Head of caudate nucleus (tissue), 42 donors: ENCODE data around the gene NCOA4.
"Not testable (repeated sequence)": the region's sequence is repeated elsewhere in the genome, so short reads cannot be mapped to it uniquely, and the experiment has no call there.

Source experiments
- DNase-seq, 42 donors: peaks; one replicate each; pipeline versions ENCODE4 v3.0.0 to v3.0.0-alpha.2; 2020 to 2021; ENCODE audit warnings: mixed read lengths in 7 of 42
- intact Hi-C: fragments of 100-400 bp; cut with DNase I; formaldehyde crosslinking; loops from one replicate; pipeline ENCODE4 v1.15.0; 2022

NCOA4 gene

DNA sequence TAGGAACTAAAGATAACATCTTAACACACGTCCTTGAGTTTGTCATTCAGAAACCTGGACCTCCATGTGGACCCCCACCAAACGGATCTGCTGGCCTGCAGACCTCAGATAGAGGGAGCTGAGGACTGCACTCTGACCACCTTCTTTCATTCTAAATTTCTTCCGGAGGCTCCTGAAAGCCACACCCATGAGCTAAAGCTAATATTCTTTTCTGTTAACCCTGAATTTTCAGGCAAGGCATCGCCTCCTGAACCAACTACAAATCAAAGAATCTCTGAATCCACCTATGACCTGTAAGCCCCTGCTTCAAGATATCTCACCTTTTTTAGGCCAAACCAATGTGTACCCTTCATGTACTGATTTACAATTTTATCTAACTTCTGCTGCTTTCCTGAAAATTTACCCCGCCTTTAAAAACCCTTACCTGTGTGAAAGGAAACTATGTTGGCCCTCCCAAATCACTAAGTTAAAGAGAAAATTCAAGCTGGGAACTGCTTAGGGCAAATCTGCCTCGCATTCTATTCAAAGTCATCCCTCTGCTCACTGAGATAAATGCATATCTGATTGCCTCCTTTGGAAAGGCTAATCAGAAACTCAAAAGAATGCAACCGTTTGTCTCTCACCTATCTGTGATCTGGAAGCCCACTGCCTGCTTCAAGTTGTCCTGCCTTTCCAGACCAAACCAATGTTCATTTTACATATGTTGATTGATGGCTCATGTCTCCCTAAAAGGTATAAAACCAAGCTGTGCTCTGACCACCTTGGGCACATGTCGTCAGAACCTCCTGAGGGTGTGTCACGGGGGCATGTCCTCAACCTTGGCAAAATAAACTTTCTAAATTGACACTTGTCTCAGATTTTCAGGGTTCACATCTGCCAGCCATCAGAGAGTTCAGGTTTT lies 23.4 kb upstream of the NCOA4 start:
- no peak for DNase-seq
- intact Hi-C loops, result no loop called here

DNA sequence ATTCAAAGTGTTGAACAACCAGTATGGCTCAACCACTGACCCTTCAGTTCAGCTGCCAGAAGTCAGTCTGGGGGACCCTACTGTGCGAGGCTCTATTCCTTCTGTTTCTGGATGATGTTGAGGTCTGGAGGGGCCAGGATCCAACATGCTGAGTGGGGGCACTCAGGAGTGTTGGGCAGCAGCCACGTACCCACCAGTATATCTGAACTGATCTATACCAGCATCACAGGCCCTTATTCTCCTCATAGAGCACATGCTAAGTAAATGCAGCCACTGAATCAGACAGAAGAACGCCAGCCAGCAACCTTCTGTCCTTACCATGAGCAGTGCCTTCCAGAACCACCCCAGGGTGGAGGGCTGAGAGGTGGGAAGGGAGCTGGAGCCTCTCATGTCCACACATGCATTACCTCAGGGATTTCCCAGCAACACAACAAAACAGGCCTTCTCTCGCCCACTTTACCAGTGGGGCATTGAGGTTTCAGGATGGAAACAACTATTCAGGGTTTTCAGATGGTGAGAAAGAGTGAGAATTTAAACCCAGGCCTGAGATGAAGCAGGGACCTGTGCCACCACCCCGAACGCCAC lies 22.5 kb upstream of the NCOA4 start:
- intact Hi-C loops, result no loop called here
- no peak for DNase-seq

DNA sequence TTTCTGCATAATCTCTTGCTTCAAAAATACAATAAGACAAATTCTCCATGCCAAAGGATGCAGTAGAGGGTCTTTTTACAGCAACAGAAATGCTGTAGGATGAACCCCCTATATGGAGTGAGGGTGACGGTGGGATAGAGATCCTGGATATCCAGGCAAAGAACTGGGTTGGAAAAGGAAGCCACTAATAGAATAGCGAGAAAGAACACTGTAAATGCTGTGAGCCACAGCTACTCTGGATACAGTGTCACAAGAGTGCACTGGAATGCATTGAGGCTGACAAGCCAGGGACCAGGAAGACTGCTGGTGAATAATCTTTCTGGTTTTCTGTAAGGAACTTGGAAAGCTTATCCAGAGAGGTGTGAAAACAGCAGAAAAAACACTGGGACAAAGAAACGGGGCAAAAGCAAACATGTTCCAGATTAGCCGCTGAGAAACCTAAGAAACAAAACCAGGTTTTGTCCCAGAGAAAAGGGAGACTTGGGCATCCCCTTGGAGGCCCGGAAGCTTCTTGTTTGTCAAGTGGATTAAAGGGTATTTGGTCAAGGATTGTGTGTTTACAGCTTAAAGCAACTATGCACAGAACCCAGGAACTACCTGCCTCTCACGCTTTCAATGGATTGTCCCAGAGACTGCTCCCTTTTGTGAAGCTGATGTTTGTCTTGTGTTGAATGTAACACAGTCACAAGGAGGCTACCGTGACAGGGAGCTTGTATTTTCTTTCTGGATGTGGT lies 21.8 kb upstream of the NCOA4 start:
- DNase-seq, result no peak
- intact Hi-C loops, result no loop called here

DNA sequence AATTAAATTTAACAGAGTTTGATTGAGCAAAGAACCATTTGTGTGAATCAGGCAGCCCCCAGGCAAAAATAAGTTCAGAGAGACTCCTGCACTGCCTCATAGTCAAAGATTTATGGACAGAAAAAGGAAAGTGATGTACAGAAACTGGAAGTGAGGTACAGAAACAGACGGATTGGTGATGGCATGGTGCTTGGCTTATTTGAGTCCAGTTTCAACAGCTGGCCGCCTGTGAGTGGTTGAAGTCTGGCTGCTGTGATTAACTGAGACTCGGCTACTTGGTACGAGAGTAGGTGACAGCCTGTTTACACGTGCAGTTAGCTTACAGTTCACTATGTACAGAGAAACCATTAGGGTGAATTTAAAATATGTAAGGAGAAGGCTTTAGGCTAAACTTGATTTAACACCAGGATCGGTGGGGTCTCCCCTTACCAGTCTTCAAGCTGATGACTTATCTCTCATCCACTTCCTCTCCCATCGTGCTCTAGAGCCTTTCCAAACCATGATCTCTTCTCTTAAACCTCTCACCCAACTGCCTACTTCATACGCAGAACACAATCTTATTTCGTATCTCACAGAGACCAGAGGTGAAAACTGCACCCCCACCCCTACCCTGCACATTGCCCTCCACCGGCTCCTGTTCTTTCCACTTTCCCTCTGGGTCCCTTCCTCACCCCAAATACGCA lies 20.7 kb upstream of the NCOA4 start:
- no peak for DNase-seq

DNA sequence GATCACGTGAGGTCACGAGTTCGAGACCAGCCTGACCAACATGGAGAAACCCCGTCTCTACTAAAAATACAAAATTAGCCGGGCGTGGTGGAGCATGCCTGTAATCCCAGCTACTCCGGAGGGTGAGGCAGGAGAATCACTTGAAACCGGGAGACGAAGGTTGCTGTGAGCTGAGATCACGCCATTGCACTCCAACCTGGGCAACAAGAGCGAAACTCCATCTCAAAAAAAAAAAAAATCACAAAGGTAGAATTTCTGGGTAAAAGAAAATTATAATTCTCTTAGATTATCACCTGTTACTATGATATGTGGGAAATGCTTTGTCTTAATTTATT lies 19.0 kb upstream of the NCOA4 start:
- DNase-seq, intact Hi-C loops: not testable (repeated sequence)

More for the DNA sequence above, 20.7 kb upstream of the NCOA4 start:
- intact Hi-C loops, result no loop called here

DNA sequence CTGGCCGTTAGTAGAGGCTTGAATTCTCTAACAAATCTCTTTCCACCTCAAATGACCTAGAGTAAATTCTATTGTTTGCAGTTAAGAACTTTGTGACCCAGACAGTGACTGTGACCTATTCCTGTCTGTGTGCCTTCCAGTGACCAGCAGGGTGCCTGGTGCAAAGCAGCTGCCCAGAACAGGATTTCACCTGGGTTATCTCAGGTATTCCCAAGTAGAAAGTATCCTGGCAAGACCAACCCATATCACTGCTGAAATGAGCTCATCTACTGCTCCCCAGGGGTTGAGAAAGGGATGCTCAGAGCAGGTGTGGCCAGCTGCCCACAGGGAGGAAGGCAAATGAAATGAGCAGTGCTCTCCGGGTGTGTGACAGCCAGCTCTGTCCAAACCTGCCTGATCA lies 17.7 kb upstream of the NCOA4 start:
- intact Hi-C loops, result no loop called here
- DNase-seq, result no peak

DNA sequence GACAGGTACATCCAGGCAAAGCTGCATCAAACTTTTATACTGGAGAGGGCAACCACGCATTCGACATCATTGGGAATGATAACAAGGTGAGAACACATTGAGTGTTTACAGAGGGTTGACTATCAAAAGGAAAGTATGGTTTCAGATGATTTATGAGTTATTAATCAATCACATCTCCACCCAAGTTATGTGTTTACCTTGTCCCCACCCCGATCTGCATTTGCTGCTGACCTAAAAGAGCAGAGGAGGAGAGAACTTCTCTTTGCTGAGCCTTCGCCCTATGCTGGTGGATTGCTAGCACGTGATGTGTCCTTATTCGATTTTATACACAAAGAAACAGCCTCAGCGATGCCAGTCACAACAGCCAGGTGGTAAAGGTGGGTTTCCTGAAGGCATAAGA lies 15.8 kb upstream of the NCOA4 start, which contains the start of gene MSMB:
TSS of gene MSMB (minus strand) at position 9 of the 400 bp plus-strand sequence. CDS start 32 bp downstream, outside the sequence.
- no peak for DNase-seq
- intact Hi-C loops, result no loop called here

DNA sequence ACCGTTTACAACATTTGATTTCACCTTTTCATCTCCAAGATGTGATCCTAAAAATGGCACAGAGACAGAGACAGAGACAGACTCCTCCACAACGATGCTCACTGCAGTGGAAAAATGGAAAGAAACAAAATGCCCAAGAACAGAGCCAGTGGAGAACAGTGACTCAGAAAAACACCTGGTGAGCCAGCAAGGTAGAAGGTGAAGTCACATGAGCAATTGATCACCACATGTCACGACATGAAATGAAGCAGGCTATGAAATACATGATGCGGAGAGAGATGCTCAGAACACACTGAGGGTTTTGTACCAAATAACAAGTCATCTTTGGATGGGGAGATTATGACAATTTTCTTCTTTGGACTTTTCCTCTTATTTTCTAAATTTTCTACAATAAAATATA lies 12.1 kb upstream of the NCOA4 start:
- intact Hi-C loops, result no loop called here
- DNase-seq, result no peak

DNA sequence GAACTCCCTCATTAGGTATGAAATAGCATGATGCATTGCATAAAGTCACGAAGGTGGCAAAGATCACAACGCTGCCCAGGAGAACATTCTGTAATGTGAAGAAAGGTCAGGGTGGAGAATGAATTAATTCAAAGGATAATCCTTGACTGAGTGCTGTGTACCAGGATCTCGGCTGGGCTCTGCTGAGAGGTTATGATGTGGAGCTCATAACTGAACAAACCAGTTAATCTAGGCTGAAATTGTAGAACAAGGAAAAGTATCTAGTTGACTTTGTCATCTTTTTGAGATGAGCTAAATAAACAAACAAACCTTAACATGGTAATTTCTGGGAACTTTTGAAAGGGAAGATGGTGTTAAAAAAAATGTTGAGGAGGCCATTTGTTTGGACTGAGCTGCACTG lies 9.6 kb upstream of the NCOA4 start:
- DNase-seq, result no peak
- intact Hi-C loops, result no loop called here

DNA sequence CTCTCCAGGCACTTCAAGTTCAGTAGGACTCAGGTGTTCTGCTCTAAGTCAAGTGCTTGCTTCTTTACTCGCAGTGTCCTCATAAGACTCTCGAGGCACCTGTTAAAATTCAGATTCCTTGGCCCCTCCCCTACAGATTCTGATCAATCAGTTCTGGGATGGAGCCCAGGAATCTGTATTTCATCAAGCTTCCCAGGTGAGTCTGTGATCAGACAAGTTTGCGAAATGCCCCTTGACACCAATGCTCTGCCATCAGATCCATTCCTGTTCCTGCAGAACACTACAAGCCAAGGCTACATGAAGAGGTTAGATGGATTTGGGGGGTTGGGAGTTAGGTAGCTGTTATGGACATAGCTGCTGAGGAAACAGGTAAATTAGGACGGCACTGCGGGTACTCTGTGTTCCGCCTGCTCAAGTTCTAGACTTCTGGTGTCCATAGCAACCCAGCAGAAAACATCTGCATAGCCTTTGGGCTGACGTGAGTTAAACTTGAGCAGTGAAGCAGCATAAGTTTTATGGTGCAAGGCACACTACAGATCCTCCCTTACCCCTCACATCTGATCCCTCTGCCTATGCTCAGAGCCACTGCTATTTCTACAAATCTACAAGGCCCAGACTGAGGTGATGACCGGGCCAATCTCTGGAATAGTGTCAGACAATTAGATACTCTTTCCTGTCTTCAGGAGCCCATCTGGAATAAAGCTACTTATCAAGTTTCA lies 6.8 kb upstream of the NCOA4 start:
- no peak for DNase-seq
- intact Hi-C loops, result loop anchor here (10.0 kb wide), 1 partner anchor 62 kb away; the partner anchor contains the start of gene TIMM23

DNA sequence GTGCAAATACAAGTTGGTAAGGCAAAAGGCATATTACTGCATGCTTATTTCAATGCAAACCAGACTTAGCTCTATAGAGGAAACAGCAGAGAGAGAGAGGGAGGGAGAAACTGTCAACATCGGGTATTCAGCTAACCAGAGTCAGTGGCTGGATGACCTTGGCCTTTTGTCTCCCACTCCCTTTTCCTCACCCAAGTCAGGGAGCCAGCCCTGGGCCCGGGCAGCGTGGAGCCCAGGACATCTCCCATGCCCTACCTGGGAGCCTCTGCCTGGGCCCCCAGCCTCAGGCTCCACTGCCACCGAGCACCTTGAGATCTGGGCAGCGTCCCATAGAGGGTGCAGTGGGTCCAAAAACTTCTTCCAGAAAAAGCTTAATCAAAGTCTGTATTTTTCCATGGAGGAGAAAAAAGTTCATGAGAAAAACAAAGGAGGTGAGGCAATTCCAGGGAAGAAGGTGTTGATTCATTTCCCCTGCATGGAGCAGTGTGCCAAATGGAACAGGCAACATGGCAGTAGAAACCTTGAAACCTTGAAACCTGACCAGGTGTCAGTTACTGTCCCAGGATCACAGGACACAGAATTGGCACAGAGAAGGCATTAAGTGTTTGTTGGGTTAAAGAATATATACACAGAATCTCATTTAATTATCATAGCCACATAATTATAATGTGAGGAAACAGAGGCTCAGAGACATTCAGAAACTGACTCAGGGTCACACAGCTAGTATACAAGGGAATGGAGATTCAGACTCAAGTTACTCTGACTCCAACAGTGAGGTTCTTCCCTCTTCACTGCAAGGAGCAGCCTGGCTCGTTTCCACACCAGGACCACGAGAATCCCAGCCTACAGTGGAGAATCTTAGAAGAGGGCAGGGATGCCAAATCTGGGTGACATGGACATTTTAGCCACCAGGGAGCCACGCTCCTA lies 5.8 kb upstream of the NCOA4 start:
- DNase-seq, result no peak
- intact Hi-C loops, result loop anchor here (10.0 kb wide), 1 partner anchor 61 kb away; the partner anchor contains the start of gene TIMM23

DNA sequence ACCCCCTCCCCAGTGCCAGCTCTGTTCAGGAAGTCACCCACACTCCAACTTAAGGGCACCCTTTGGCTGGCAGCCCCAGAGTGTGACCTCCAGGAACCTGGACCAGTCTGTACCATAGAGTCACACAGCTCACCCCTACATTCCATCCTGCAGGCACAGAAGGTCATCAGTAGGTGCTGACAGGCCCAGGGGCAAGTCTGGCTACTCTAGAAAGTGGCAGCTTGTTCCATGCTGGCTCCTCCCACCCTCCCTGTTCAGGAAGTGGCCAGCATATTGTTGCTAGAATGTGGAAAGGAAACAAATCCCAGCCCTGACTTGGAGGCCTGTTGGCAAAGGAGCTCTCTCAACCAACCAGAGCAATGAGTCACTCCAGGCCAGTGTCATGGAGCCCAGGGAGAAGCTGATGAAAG lies 3.2 kb upstream of the NCOA4 start:
- intact Hi-C loops, result loop anchor here (10.0 kb wide), 1 partner anchor 59 kb away; the partner anchor contains the start of gene TIMM23
- DNase-seq, result no peak

DNA sequence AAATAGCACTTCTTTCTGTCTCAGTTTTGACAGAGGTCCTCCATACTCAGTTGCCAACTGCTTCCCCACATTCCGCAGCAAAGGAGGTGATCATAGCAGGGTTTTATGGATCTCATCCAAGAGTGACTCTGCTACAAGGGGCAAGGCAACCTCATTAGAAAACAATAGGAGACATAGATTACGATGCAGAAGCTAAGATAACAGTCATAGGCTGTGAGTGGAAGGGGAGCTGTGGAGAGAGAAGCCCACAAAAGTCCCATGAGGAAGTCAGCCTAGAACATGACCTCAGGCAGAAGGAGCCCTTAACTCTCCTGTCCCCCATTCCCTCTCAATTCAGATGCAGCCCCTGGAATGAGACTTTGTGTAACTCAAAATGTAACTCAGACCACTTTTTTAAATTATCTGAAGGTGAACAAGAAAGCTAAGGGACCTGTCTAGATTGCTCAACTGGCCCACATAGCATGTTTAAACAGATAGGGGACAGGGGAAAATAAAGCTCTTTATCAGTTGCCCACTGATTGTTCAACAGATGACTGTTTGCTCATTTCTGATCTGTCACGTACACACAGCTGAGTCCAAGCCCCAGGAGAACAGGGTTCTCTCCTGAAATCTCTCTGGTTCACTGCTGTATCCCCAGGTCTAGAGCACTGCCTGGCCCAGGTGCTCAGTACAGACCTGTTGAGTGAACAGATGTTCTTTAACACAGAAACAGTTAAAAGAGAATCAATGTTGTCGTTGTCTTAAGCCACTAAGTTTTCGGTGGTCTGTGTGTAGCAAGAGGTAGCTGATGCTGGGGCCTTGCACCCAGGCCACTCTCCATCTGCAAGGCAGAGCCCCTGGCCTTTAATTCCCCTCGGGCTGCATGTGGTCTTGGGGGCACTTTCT lies 1.5 kb upstream of the NCOA4 start:
- DNase-seq, result no peak

DNA sequence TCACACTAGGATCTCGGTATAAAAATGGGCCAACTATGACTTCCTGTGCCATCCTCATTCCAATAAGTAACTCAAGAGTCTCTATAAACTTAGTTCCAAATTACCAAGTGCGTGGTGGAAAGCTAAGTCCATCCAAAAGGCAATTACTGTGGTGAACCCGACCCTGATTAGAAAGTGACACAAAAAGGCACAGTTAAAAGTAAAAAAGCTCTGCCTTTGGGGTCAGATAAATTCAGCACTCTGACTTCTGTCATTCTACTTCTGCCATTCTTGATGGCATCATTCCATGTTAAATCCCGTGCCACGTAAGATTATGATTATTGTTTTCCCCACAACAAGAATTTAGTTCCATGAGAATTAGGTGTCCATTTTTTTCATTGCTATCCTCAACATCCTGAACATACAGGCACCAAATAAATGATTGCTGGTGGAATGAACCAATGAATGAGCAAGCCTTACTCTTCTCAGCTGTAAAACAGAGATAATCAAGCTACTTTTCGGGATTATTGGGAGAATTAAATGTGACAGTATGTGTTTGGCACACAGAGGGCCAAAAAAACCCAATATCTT lies 877 bp downstream of the NCOA4 start:
- intact Hi-C loops, result loop anchor here (10.0 kb wide), 1 partner anchor 55 kb away; the partner anchor contains the start of gene TIMM23
- DNase-seq, result no peak

More for the DNA sequence above, 1.5 kb upstream of the NCOA4 start:
- intact Hi-C loops, result loop anchor here (10.0 kb wide), 1 partner anchor 57 kb away; the partner anchor contains the start of gene TIMM23

DNA sequence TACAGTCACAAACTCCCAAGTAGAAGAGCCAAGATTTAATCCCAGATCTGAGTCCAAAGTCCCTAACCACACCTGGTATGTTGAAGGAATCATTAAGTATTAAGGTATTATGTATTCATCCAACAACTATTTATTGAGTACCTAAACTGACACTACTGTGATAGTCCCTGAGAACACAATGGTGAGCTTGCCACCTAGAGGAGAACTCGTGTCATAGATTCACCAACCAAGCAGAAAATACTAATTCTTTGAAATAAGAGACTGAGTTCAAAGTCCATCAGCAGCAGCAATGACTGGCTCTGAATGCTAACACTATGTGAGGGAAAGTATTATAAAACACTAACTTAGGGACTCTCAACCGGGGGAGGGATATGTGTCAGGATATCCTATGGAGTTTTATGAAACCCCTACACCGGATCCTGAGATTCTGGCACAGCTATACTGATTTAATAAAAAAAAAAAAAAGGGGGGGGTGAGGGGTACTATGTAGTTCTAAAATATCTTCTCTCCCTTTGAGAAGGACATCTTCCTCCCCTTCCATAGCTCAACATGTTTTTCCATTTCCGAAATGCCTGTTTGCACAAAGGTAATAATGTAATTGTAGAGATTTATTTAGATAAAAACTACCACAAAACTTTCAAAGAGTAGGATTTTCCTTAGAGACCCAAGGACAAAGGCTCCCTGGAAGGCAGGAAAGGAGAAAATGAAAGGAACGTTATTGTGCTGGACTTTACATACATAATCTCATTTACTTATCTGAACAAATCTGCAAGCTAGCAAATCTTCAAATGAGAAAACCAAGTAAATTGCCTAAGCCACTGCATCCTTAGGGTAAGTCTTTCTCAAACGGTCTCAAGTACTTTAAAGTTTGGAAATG lies 1.6 kb downstream of the NCOA4 start:
- peak in 13 of 42 donors; percentile 6 to 57 (median 32) for DNase-seq
- intact Hi-C loops, result no loop called here
